Stimulated activated CD4-positive, alpha-beta T cell treated with anti-CD3 and anti-CD28 coated beads, Interleukin-15, amount 100 ng/mL, for 1 hour (primary cell): ENCODE data around the gene AARS2.

ENCODE experiments used
- DNase-seq, 2 donors: peaks; one replicate each; pipeline ENCODE4 v3.0.0-alpha.2; 2020; ENCODE audit warnings: low read depth in 1 of 2, low spot score in 1 of 2

Gene AARS2

DNA sequence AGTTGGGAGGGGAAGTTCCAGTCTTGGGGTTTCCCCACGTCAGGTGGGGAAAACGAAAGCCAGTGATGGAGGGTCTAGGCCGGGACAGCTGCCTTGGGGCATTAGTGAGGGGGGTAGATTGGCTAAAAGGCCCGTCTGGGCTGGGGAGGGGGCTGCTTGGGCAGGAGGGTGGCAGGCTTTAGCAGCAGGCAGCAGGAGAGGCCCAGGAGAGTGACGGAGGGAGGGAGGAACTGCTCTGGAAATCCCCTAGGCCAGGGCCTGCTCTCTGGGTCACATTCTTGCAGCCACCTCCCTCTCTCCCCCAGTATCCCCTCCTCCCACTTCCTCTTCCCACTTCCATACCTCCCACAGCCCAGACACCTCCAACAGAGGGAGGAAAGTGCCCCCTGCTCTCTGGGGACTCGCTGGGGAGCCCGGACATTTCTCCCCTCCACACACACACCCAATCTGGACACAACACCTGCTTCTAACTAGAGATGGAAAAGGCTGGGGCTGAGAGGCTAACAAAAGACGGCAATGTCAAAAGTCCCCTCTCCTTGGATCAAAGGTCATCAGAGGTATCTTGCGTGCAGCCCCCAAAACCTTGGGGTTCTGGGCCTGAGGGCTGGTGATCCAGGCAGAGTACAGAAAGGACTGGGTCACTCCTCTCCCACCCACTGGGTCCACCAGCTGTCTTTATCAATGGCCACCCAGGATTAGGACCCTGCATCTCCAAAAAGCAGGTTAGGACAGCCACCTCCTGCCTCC, 49.6 kb downstream of the AARS2 start:
- DNase-seq, result no peak

DNA sequence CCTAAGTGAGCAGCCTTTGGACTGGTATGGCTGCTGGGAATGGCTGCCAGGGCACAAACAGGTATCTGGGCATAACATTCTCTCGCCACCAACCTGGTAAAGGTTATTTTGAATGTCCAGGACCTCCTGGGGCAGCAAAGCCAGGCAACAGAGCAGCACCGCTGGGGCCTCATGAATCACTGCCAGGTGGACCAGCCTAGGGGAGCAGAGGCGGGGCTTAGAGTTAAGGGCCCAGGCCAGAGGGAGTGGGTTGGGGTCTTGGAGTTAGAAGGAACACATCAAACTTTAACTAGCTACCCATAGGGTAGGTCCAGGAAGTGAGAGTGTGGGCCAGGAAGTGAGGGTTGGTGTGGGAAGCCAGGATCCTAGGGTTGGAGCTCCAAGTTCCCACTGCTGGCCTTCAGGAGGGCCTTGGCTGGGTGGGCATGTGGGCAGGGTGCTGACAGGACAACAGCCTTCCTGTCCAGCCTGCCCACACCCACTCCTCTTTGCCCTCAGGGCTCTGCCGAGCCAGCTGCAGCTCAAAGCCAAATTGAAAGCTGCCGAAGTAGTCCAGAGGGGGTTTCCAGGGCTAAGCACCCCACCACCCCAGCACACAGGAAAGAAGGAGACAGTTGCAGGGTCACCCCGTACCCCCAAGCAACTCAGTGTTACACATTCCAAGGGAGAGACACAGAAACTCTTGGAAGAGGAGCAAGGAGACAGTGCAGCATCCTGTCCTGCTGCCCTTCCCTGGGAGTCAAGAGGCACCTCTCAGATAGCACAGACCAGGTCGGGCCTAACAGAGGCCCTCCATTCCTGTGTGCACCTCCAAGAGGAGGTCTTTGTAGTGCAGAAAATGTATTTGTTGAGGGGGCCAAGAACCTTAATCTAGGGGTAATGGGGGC, 50.4 kb downstream of the AARS2 start:
- no peak for DNase-seq

DNA sequence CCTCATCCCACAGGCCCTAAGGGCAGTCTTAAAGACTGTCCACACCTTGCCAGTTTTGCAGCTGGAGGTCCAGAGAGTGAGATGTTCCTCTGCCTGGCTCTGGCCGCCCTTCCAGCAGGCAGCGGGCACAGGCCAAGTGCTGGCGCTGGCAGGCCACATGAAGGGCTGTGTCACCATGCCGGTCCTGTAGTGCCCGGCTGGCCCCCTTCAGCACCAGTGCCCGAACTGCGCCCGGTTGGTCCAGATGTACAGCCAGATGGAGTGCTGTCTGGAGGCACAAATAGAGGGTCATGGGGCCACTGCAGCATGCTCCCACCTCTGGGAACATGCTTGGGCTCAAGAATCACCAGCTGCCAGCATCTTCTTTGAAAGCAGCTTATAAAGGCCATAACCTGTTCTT, 51.6 kb downstream of the AARS2 start:
- DNase-seq, result no peak

DNA sequence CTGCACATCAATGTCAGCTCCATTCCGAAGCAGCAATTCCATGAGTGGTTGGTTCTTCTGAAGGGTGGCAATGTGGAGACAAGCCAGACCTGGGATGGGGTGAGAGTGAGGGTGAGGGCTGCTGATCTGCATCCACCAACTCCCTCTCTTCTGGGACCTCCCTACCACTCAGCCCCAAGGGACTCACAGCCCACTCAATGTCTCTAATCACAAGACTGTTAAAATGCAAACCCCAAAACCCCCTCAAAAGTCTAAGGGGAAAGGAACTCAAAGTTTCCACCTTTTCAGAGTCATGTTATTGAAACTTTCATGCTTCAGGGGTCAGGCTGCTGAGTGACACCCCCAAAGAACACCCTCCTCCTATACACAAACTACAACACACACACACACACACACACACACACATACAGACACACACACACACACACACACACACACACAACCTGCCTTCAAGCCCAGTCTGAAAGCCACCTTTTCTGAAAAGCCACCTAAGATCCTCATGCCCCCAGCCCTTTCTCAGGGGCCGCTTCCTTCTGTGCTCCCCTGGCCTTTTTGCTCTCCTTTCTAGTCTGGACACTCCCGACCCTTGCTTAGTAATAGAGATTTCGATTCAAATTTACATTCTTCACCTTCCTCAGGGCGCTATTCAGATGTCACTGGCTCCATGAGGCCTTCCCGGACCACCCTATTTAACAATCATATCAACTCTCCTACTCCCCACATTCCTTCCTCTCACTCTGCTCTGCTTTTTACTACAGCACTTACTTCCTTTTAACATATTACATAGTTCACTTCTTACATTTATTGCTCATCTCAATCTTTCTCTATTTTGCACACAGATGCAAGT, 52.5 kb downstream of the AARS2 start:
- no peak for DNase-seq

DNA sequence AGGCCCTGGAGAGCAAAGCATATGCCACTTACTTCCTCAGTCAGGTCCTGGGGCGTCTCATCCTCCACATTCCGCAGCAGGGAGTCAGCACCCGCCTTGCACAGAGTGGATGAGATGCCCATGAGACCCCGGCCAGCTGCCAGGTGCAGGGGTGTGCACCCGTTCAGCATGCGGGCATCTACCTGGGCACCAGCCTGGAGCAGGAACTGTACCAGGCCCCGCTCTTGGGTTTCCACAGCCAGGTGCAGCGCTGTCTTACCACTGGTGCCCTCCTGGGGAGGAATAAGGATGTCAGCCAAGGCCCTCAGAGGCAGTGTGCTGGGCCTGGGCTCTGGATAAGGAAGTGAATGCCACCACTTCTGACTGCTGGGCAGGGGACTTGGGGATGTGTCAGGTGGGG, 53.1 kb downstream of the AARS2 start:
- no peak for DNase-seq

DNA sequence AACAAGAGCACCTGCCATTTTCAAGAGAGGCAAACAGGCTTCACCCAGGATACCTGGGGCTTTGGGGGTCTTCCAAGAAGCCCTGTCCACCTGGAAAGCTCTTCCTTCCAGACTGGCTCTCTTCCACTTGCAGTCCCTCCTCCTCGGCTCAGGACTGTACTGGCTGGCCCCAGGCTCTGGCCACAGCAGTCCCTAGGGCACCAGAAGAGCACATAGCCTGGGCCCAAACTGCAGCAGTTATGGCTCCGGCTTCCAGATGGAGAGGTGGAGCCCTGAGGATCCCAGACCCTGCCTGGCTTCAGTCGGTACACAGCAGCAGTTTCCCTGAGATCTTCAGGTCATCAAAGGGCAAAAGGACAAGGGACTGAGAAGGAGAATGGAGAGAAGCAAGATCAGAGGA, 54.2 kb downstream of the AARS2 start:
- DNase-seq, result no peak

DNA sequence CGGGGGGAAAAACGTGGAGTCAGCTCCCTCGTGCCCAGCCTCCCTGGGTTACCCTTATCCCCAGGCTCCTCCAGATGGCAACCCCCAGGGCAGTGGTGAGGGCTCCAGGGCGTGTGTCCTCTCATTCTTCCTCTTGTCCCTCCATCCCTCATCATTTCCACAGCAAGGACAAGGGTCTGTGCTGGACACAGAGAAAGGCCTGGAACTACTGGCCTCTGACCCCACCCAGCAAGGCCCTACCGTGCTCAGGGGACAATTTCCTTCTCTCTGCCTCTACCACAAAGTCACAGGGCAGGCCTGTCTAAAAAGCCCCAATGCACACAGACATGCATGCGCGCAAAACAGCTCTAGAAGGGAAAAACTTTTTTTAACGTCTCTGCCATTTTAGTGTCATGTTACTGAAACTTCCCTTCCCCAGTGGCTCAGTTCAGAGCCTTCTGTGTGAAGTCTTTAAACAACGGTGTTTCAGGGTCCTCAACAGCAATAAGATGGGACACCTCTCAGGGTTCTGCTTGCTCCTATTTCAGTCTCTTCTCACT, 54.8 kb downstream of the AARS2 start:
- DNase-seq, result no peak

DNA sequence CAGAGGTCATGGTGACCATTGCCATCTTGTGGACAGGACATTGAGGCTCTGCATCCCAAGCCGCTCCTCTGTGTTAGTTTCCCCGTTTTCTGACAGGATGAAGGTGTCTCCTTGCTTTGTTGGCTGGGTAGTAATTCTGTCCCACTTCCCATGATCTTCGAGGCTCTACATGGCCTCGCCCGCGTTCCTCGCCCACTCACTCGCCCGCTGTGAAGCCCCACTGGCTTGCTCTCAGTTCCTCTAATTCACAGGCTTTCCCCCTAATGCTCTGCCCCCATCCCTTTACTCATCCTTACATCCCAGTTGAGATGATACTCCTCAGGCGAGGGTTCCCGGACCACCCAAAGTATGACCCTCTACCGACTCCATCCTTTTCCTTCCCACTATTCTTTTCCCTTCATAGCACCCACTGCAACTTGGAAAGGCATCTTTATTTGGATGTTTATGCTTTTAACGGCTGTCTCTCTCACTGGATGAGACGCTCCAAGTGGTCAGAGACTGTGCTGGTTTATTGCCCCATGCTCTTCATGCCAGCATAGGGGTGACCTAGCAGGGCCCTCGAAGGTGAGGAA, 55.3 kb downstream of the AARS2 start:
- no peak for DNase-seq

DNA sequence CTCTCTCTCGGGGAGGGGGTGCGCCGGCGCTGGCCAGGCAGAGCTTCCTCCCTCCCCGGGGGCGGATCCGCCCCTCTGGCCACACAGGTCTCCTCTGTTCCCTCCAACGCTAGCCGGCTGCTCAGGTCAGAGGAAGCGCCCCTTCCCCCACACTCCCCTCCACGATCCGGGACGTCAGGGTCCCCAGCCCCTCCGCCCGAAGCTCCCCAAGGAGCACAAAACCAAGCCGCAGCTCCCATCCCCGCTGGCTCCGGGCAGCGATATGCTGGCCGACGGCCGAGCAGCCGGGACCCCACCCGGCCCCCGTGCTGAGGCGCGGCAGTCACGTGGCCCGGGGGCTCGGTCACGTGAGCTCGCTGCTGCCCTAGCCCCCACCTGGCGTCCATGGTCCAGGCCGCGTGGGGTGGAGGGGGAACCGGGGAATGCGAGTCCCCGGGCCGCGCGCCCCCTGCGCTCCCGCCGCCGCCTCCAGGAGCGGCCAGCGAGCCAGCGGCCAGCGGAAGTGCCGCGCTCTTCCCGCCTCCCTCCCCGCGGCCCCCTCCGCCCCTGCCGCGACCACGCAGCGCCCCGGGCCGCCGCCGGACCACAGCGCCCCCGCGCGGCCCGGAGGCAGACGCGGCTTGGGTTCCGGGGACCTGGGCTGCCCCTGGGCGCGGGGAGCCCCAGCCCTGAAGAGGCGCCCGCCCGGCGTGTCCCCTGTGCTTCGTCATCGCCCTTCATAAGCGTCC, 56.0 kb downstream of the AARS2 start, which contains the start of gene SLC35B2:
TSS of gene SLC35B2 (minus strand) at position 504 of the 728 bp plus-strand sequence. CDS start at position 386, 118 bp downstream.
- DNase-seq, result peak; percentile 49 to 56

DNA sequence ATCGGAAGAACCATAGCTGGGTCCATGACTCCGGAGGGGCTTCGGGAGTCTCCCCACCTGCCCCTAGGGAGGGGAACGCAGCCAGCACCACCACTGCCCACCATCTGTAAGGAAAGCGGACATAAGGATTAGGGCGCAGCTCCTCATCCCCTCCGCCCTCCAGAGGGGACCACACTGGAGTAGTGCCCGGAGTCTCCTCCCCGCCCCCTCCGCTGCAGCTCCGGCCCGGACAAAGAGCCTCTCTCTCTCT, 56.4 kb downstream of the AARS2 start:
- no peak for DNase-seq

DNA sequence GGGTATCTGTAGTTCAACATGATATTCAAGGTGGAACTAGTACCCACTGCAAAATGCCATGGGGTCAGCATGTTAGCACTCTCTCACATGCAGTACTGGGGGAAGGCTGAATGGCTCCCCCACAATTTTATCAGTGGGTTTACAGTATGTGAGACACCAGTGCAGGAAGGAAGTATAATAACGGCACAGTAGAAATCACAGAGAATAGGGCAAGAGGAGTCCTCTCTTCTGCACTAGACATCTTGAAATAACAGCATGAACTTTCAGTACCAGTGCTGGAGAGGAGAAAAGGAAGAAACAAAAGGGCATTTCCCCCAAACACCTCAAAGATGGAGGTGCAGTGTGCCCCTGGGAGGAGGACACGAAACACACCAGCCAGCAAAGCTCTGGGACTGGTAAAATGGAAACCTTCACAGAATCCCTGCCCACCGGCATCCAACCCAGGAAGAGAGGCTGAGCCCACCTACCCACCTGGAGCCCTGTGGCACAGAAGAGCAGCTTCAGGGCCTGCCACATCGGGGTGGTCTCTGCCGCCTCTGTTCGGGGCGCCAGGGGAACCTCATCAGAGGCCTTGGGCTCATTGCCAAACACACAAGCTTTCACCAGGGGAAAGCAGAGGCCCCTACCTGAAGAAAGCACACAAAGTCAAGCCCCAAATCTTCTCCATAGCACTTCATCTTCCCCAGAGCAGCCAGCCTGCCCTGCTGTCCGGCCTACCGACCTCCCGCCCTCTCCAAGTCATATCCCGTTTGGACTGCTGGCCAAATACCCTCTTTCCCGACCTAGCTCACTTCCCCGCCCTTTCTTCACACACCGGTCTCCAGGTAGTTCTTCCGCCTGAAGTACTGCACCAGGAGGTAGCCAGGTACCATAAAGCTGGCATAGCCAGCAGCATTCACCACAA, 57.0 kb downstream of the AARS2 start:
- DNase-seq, result no peak

DNA sequence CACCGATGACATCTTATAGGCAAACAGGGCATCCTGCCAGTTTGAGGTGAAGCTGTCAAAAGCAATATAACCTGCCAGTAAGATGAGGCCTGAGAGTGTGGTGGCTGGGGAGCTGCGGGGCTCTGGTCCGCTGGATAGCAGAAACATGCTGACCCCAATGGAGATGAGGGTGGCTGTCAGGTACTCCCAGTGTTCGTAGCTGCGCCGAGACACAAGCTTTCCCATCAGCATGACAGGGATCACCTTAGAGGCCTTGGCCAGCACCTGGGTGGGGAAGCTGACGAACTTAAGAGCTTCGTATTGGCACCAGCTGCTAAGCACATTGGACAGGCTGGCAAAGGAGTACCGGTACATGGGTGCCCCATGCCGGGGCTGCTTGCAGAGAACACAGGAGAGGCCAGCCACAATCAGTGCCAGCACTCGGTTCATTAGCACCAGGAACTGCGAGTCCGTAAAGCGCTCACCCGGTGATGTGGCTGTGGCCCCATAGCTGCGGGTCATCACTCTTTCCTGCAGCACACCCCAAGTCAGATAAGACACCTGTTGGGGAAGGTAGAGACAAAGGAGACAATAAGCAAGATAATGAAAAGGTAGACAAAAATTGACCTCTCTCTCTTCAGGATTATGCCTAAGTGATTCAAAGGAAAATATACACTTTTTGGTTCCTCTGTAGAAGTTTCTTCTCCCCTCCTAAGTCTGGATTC, 57.9 kb downstream of the AARS2 start:
- DNase-seq, result peak in 1 of 2 donors; percentile 38

DNA sequence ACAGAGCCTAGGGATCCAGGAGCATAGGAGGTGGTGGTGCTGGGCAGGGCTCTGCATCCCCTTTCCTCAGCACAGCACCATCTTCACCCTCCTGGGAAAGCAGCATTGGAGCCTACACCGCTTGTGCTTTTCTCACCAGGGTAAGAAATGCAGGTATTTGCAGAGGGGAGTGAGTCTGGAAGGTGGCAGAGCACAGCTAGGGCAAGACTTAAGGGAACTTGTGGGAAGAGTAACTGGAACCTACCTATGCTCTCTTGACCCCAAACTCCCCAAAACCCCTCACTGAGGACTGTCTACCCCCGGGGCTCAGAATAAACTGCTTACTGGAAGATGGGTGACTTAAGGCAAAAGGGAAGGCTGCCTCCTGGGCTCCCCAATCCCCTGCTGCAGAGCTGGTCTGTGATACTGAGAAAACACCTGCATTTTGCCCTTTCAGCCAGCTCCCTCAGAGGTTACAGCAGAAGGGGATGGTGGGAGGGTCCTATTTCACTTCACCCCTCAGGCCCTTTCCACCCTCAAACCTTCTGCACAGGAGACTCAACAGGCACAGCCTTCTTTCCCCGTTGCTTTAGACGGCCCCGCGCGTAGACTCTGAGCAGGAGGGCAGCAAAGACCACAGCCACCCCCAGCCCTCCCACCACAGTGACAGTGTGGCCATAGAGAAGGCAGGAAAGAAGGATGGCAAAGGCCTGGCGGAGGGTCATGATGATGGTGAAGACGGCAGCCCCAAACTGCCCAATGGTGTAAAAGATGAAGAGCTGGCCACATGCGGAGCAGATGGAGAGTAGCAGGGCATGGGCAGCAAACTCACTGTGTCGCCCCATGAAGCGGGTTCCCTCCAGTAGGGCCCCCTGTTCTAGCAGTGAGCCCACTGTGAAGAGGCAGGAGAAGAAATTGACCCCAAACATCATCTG, 58.7 kb downstream of the AARS2 start:
- DNase-seq, result no peak

DNA sequence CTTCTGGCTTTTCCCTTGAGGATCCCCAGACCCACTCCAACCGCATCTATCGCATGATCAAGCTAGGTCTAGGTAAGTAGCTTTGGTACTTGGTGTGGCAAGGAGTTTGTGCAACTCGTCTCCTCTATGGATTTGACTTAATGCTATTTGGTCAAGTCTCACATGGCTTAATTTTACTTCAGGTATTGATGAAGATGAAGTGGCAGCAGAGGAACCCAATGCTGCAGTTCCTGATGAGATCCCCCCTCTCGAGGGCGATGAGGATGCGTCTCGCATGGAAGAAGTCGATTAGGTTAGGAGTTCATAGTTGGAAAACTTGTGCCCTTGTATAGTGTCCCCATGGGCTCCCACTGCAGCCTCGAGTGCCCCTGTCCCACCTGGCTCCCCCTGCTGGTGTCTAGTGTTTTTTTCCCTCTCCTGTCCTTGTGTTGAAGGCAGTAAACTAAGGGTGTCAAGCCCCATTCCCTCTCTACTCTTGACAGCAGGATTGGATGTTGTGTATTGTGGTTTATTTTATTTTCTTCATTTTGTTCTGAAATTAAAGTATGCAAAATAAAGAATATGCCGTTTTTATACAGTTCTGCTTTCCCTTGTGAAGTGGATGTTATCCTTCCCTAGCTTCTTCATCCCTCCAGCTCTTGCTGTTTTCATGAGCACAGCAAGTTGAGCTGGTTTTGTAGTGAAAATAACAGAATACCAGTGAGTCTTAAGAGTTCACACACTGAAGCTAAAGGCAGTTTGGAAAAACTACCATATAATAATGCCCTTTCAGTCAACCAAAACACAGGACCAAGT, 59.6 kb downstream of the AARS2 start:
- DNase-seq, result no peak

DNA sequence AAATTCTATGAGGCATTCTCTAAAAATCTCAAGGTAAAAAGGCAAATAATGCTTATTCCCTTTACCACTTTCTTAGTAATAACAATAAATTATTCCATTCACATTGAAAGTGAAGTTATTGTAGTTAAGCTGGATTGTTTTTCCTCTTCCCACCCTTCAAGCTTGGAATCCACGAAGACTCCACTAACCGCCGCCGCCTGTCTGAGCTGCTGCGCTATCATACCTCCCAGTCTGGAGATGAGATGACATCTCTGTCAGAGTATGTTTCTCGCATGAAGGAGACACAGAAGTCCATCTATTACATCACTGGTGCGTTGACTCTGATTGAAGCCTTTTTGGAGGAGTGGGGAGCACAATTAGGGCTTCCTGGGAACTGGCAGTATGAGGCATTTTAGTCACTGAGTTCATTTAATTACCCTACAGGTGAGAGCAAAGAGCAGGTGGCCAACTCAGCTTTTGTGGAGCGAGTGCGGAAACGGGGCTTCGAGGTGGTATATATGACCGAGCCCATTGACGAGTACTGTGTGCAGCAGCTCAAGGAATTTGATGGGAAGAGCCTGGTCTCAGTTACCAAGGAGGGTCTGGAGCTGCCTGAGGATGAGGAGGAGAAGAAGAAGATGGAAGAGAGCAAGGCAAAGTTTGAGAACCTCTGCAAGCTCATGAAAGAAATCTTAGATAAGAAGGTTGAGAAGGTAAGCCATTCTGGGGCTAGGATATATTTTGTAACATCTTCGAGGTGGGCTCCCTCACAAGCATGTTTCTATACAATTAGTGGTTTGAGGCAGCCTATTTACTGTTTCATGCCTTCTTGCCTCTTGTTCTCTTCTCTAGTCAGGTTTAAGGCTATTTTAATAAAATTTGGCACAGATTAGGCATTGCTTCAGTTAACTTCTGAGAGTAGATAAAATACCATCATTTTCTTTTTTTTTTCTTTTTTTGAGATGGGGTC, 61.3 kb downstream of the AARS2 start:
- no peak for DNase-seq

DNA sequence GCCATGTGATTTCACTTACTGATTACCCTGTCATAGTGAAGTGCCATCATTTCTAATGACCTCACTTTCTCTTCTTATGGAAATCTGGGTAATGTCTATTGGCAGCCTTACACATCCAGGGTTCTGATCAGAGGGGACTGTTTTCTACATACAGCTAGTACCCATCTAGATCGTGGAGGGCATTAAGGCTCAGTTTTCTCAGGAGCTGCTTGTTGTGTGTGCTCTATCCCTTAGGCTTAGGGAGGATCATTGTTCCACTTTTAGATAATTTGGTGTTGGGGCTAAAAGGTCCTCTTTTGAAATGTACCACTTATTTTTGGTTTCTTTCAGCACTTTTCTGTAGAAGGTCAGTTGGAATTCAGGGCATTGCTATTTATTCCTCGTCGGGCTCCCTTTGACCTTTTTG, 62.4 kb downstream of the AARS2 start:
- no peak for DNase-seq
